NOMO-1 treated with DMSO at 0.1 percent for 48 hours (cell line): ENCODE data around the gene TBX3.
A peak's percentile ranks its signal among the peaks of the same experiment; 100 is the strongest.
"Not testable (repeated sequence)": the region's sequence is repeated elsewhere in the genome, so short reads cannot be mapped to it uniquely, and the experiment has no call there.

ENCODE experiments used
- DNase-seq: peaks from one replicate; lab custom pipeline; 2025; ENCODE audit not compliant: unreplicated experiment; lab: John Stamatoyannopoulos, UW

Gene TBX3

DNA sequence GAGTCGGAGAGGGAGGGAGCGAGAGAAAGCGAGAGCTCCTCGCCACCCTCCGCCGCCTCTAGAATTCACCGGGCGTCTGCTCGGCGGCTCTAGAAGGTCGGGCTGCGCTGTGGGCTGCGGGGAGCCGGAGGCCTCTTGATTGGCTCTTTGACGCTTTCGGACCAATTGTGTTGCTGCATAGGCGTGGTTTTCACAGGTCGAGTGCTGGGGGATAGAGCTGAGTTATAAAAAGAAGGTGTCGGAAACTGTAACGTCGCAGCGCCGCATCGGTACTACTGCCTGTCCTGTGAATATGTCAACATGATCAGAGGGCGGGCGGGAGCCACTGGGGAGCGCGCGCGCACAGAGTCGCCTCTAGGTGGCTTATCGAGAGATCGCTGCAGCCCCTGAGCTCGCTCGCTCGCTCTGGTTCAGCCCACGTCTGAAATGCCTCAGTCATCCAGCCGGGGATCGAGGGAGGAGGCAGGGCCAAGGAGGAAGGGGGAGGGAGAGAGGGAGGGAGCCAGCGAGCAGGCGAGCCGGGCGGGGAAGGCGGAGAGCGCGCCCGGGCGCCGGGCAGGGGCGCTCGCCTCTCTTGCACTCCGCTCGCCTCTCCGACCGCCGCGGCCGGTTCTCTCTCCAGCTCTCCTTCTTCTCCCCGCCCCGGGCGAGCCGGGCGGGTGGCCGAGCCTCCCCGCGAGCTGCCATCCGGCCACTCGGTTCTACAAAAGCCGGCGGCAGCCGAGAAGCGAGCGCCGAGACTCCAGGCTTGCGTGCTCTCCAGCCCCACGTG lies at the start of gene TBX3:
Gene TBX3 (minus strand): TSS at position 78 of the 772 bp plus-strand sequence. CDS start 975 bp downstream, outside the sequence.
- peak; percentile 98 for DNase-seq

- no peak for DNase-seq
These were observed 48.6 kb upstream of the TBX3 start for GRCh38 chr12:114732426-114733030.

GRCh38 chr12:114729731-114730130 lies 45.8 kb upstream of the TBX3 start:
- no peak for DNase-seq

- no peak for DNase-seq
These were observed 42.2 kb upstream of the TBX3 start for GRCh38 chr12:114726092-114726710.

DNA sequence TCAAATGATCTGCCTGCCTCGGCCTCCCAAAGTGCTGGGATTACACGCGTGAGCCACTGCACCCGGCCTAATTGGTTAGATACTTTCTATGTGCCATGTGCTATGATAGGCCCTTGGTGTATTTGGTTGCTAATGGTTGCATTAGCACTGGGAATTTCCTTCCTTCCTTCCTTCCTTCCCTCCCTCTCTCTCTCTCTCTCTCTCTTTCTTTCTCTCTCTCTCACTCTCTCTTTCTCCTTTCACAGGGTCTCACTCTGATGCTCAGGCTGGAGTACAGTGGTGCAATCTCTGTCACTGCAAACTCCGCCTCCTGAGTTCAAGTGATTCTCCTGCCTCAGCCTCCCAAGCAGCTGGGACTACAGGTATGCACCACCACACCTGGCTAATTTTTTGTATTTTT lies 38.2 kb upstream of the TBX3 start:
- DNase-seq: not testable (repeated sequence)

GRCh38 chr12:114721266-114721665 lies 37.3 kb upstream of the TBX3 start:
- DNase-seq: no peak

DNA sequence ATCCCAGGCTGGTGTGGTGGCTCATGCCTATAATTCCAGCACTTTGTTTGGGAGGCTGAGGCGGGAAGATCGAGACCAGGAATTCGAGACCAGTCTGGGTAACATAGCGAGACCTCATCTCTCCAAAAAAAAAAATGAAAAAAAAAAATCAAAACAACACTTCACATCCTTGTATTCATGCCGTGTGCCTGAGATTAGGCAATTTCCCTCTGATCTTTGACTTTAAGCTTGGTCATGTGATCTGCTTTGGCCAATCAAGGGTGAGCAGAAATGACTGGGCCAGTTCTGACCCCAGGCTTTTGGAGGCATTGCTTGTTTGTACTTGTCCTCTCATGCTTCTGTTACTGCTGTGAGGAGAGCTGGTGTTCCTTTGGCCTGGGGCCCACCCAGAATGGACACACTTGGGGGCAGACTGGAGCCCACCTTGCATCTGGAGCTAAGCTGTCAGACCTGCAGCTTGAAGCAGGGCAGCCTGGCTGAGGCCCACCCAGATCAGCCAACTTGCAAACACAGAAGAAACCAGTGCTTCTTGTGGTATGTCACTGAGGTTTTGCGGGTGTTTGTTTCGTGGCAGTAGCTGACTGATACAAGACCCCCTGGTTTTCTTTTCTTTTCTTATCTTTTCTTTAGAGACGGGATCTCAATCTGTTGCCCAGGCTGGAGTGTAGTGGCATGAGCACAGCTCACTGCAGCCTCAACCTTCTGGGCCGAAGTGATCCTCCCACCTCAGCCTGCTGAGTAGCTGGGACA lies 29.7 kb upstream of the TBX3 start:
- no peak for DNase-seq

DNA sequence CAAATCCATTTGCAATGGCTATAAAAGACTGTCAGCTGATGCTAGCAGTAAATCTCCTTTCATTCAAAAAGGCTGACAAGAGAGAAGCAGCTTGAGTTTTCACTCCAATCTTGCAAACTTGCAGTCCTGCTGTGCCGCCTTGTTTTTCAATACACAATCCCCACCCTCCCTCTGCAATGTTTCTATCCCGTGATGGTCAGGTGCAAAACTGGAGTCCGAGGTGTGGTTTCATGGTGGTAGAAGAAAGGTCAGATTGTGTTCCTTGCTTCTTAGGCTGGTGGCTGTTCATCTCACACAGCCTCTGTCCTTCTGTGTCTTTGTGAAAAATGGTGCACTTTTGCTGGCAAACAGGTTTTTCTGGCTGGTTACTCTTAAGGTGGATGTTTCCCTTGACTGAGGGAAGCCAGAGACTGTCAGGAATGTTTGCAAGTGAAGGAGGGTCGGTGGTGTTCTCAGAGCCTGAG lies 27.7 kb upstream of the TBX3 start:
- DNase-seq: no peak

- DNase-seq: no peak
These were observed 26.2 kb upstream of the TBX3 start for GRCh38 chr12:114710151-114710550.

GRCh38 chr12:114709112-114709511 lies 25.1 kb upstream of the TBX3 start:
- DNase-seq: no peak

DNA sequence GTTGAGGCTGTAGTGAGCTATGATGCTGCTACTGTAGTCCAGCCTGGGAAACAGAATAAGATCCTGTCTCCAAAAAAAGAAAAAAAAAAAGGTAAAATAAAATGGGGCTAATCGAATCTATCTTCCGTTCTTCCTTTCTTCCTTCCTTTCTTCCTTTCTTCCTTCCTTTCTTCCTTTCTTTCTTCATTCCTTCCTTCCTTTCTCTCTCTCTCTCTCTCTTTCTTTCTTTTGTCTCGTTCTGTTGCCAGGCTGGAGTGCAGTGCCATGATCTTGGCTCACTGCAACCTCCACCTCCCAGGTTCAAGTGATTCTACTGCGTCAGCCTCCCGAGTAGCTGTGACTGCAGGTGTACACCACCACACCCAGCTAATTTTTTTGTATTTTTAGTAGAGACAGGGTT lies 24.6 kb upstream of the TBX3 start:
- not testable (repeated sequence) for DNase-seq

- DNase-seq: no peak
These were observed 20.1 kb upstream of the TBX3 start for GRCh38 chr12:114704096-114704495.

- no peak for DNase-seq
These were observed 19.1 kb upstream of the TBX3 start for GRCh38 chr12:114703060-114703493.

- DNase-seq: no peak
These were observed 18.5 kb upstream of the TBX3 start for GRCh38 chr12:114702462-114702861.

- DNase-seq: no peak
These were observed 17.6 kb upstream of the TBX3 start for GRCh38 chr12:114701553-114701952.

GRCh38 chr12:114701104-114701414 lies 17.1 kb upstream of the TBX3 start:
- no peak for DNase-seq

- no peak for DNase-seq
These were observed 16.6 kb upstream of the TBX3 start for GRCh38 chr12:114700392-114701103.

GRCh38 chr12:114698566-114699163 lies 14.7 kb upstream of the TBX3 start:
- DNase-seq: no peak

DNA sequence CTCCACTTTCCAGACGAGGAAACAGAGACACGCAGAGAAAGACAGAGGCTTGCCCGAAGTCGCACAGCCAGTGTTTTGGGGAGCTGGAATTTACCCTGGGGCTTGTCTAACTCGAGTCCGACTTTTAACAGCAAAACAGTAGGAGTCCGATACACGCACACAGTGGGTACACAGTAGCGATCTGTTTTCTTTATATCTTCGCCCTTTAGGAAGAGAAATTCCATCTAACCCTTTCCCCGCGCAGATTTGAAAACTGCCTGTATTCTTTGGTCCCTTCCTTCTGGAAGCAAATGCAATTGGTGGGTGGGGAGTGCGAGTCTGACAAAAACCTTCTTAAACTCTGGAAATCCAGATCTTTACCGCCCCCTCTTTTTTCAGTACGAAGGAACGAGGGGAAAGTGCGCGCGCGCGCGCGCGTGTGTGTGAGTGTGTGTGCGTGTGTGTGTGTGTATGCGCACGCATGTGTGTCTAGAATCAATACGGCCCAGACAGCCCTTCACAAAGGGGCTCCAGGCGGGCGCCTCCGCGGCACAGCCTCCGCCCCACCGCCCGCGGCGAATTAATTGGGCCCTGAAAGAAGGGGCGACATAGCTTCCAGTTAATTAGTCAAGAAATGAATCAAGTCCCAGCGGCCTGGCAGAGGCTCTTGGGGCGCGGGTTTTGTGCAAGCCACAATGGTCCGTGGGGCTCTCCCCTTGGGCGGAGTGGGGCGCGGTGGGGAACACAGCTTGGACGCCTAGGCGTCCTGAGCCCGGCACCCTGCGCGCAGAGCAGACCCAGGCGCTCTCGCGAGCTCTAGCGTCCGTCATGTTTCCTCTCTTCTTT lies 14.0 kb upstream of the TBX3 start:
- no peak for DNase-seq
